ENCODE measurements around the gene TUBA4A. TPM values are rescaled to one million over a fixed set of nuclear protein-coding genes. Genes with fewer than 3 reads are reported as not detected.
"Not testable (repeated sequence)": the region's sequence is repeated elsewhere in the genome, so short reads cannot be mapped to it uniquely, and the experiment has no call there.

TUBA4A gene
- total RNA-seq, 1 donor from 2014 or later: 45.4 TPM

- intact Hi-C loops (cut with DNase I): no loop called here
- H3K27me3 ChIP-seq: no peaks in the 10 kb centered on the region
- H3K4me3 ChIP-seq: no peak overlapping the region
- H3K27ac ChIP-seq: no peak overlapping the region
- H3K4me1 ChIP-seq: no peaks in the 10 kb centered on the region
- H3K9me3 ChIP-seq: no peaks in the 10 kb centered on the region
- TF ChIP-seq CTCF (IDR thresholded peaks at IDR 0.05): no peak
- DNase-seq (no peak), ATAC-seq (no peak)
- no peaks in the 10 kb centered on the region for H3K36me3 ChIP-seq
Measured at GRCh38 chr2:219268294-219268693, 14.6 kb upstream of the TUBA4A start.

DNA sequence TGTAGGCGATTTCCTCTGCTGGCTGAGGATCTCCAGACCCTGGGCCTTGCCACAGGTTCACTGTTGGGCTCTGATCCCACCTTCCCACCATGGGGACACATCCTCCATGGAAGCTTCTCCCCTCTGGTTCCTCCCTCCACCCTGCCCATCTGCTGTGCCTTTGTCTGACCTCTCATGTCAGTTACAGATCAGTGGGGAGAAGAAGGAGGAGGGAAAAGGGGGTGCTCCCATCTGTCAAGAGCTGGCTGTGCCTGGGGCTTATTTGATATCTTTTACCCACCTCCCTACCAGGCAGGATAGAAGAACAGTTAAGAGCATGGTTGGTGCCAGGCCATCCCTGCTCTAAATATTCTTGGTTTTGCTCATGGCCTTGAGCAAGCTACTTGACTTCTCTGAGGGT, 13.2 kb upstream of the TUBA4A start:
- no peak for TF ChIP-seq CTCF (IDR thresholded peaks at IDR 0.05)
- H3K36me3 ChIP-seq: no peaks in the 10 kb centered on the region
- H3K27ac ChIP-seq: no peak overlapping the region
- no peaks in the 10 kb centered on the region for H3K4me1 ChIP-seq
- H3K9me3 ChIP-seq: no peaks in the 10 kb centered on the region
- ATAC-seq (no peak), DNase-seq (no peak)
- intact Hi-C loops (cut with DNase I): no loop called here
- H3K4me3 ChIP-seq: no peak overlapping the region
- no peaks in the 10 kb centered on the region for H3K27me3 ChIP-seq

DNA sequence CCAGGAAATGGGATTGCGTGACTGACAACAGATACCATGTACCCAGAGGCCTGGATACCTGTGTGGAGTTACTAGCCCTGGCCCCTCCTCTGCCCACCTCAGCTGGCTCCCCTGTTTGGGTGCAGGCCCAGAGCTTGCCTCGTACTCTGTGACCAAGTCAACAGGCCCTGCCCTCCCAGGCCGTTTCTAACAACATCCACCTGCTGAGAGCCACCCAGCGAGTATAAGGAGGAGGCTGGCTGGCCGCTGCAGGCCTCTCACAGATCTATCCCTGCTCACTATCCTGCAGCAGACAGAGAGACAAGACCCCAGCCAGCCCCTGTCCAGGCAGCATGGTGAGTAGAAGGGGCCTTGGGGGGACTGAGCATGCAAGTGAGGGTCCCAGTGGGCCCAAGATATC, 12.5 kb upstream of the TUBA4A start:
- no peak for ATAC-seq
- H3K27me3 ChIP-seq: no peaks in the 10 kb centered on the region
- no peak overlapping the region for H3K27ac ChIP-seq
- no peaks in the 10 kb centered on the region for H3K9me3 ChIP-seq
- H3K4me3 ChIP-seq: no peak overlapping the region
- no peaks in the 10 kb centered on the region for H3K4me1 ChIP-seq
- intact Hi-C loops (cut with DNase I): no loop called here
- H3K36me3 ChIP-seq: no peaks in the 10 kb centered on the region
- peak; percentile 52 for DNase-seq
- TF ChIP-seq CTCF (IDR thresholded peaks at IDR 0.05): no peak

- ATAC-seq (no peak), DNase-seq (no peak)
- no peaks in the 10 kb centered on the region for H3K27me3 ChIP-seq
- H3K9me3 ChIP-seq: no peaks in the 10 kb centered on the region
- H3K27ac ChIP-seq: no peak overlapping the region
- H3K4me1 ChIP-seq: no peaks in the 10 kb centered on the region
- H3K4me3 ChIP-seq: no peak overlapping the region
- TF ChIP-seq CTCF (IDR thresholded peaks at IDR 0.05): no peak
- no peaks in the 10 kb centered on the region for H3K36me3 ChIP-seq
- intact Hi-C loops (cut with DNase I): no loop called here
Measured at GRCh38 chr2:219261024-219261855, 7.5 kb upstream of the TUBA4A start.

GRCh38 chr2:219258942-219259341, 5.2 kb upstream of the TUBA4A start:
- intact Hi-C loops (cut with DNase I); DNase-seq; H3K27ac ChIP-seq; ATAC-seq; H3K4me3 ChIP-seq; H3K36me3 ChIP-seq; H3K9me3 ChIP-seq; H3K4me1 ChIP-seq; H3K27me3 ChIP-seq: not testable (repeated sequence)

GRCh38 chr2:219254590-219255201, 978 bp upstream of the TUBA4A start:
- no peaks in the 10 kb centered on the region for H3K36me3 ChIP-seq
- peaks cover 28% of the 10 kb centered on the region for H3K4me1 ChIP-seq
- H3K4me3 ChIP-seq: peak overlapping the region; percentile 77
- H3K27ac ChIP-seq: peak overlapping the region; percentile 81
- peak; percentile 1 for ATAC-seq
- H3K27me3 ChIP-seq: no peaks in the 10 kb centered on the region
- H3K9me3 ChIP-seq: no peaks in the 10 kb centered on the region
- TF ChIP-seq CTCF (IDR thresholded peaks at IDR 0.05): no peak
- DNase-seq: no peak
- intact Hi-C loops (cut with DNase I): no loop called here

Data from upper lobe of right lung (tissue), 1 donor.